ENCODE data around the gene SEMA5A.

SEMA5A gene

DNA sequence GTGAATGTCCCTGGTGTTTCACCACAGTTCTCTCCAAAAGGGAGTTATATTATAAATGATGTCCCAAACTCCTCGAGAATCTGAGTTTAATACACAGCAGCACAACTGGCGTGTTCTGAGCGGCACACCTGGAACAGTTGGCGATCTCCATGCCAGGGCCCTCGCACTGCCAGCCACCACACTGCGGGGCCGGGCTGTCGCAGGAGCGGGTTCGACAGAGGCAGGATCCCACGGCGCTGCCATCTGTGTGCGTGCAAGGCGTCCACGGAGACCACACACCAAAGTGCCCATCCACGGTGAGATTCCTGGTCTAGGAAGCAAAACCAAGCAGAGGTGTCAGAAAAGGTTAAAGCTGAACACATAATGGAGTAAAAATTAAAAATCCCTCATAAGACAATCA, 423.3 kb downstream of the SEMA5A start:
- Histone ChIP-seq H2BK5ac (ENCODE audit: low read length) (no peak overlapping the region), H3K4me3 (ENCODE audit: low read length) (no peak overlapping the region), H2BK15ac (replicated peaks; ENCODE audit: low read depth) (no peak overlapping the region), H3K79me2 (ENCODE audit: control insufficient read depth, insufficient read depth, low read length) (no peaks in the 10 kb centered on the region), H4K8ac (ENCODE audit: low read depth, low read length) (no peak overlapping the region), H3K4me2 (ENCODE audit: low read length) (no peak overlapping the region), H3K23ac (ENCODE audit: low read length) (no peak overlapping the region), H3K27me3 (ENCODE audit: insufficient read depth, low read length, poor library complexity) (no peaks in the 10 kb centered on the region), H3K9ac (ENCODE audit: low read length) (no peak overlapping the region), H3K36me3 (ENCODE audit: control insufficient read depth, insufficient read depth, low read length) (peaks cover 1% of the 10 kb centered on the region), H3K4ac (ENCODE audit: low read depth, low read length) (no peak overlapping the region), H3K79me1 (ENCODE audit: low read length) (no peaks in the 10 kb centered on the region), H4K5ac (ENCODE audit: low read length) (no peak overlapping the region), H3K4me1 (ENCODE audit: control insufficient read depth, low read depth, low read length) (no peaks in the 10 kb centered on the region), H2AK5ac (ENCODE audit: low read length) (no peak overlapping the region), H3K18ac (ENCODE audit: low read length) (no peak overlapping the region), H3K56ac (ENCODE audit: low read length) (no peak overlapping the region), H3K27ac (ENCODE audit: low read depth, low read length) (no peak overlapping the region), H2BK120ac (ENCODE audit: low read depth, low read length) (no peak overlapping the region)
- no peak for DNase-seq
- no CpG with 5 or more reads among the region's 16 CpGs for WGBS (ENCODE audit: extremely low coverage, insufficient coverage, low lambda C conversion rate)

GRCh38 chr5:9121597-9121996, 424.3 kb downstream of the SEMA5A start:
- H2BK5ac ChIP-seq (ENCODE audit: low read length): no peak overlapping the region
- no peak overlapping the region for H3K4me3 ChIP-seq (ENCODE audit: low read length)
- no peak overlapping the region for H4K8ac ChIP-seq (ENCODE audit: low read depth, low read length)
- H3K27ac ChIP-seq (ENCODE audit: low read depth, low read length): no peak overlapping the region
- no peak overlapping the region for H2BK120ac ChIP-seq (ENCODE audit: low read depth, low read length)
- WGBS (ENCODE audit: extremely low coverage, insufficient coverage, low lambda C conversion rate): no CpG with 5 or more reads among the region's 1 CpG
- no peaks in the 10 kb centered on the region for H3K79me2 ChIP-seq (ENCODE audit: control insufficient read depth, insufficient read depth, low read length)
- H2BK15ac ChIP-seq (replicated peaks; ENCODE audit: low read depth): no peak overlapping the region
- peaks cover 1% of the 10 kb centered on the region for H3K36me3 ChIP-seq (ENCODE audit: control insufficient read depth, insufficient read depth, low read length)
- no peaks in the 10 kb centered on the region for H3K79me1 ChIP-seq (ENCODE audit: low read length)
- H3K27me3 ChIP-seq (ENCODE audit: insufficient read depth, low read length, poor library complexity): no peaks in the 10 kb centered on the region
- H2AK5ac ChIP-seq (ENCODE audit: low read length): no peak overlapping the region
- H4K5ac ChIP-seq (ENCODE audit: low read length): no peak overlapping the region
- no peak overlapping the region for H3K4me2 ChIP-seq (ENCODE audit: low read length)
- H3K4ac ChIP-seq (ENCODE audit: low read depth, low read length): no peak overlapping the region
- H3K4me1 ChIP-seq (ENCODE audit: control insufficient read depth, low read depth, low read length): no peaks in the 10 kb centered on the region
- H3K56ac ChIP-seq (ENCODE audit: low read length): no peak overlapping the region
- no peak overlapping the region for H3K9ac ChIP-seq (ENCODE audit: low read length)
- H3K18ac ChIP-seq (ENCODE audit: low read length): no peak overlapping the region
- no peak overlapping the region for H3K23ac ChIP-seq (ENCODE audit: low read length)
- DNase-seq: no peak

DNA sequence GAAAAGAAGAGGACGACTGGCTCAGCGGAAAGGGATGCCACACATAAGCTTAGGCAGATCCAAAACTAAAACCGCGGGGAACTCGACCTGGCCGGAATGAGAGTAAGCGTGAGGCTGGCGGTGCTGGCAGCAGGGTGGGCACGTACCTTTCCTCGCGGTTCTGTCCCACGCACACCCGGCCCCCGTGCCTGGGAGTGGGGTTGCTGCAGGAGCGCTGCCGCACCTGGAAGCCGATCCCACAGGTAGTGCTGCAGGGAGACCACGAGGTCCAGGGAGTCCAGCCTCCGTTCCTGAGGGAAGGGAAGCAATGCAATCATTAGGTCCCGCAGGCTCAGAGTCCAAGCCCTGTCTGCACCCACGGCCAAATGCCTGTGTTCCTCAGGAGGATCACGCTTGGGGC, 427.0 kb downstream of the SEMA5A start:
- Histone ChIP-seq H3K18ac (ENCODE audit: low read length) (no peak overlapping the region), H3K4me3 (ENCODE audit: low read length) (no peak overlapping the region), H3K23ac (ENCODE audit: low read length) (no peak overlapping the region), H4K5ac (ENCODE audit: low read length) (no peak overlapping the region), H2BK15ac (replicated peaks; ENCODE audit: low read depth) (no peak overlapping the region), H3K4me1 (ENCODE audit: control insufficient read depth, low read depth, low read length) (no peaks in the 10 kb centered on the region), H4K8ac (ENCODE audit: low read depth, low read length) (no peak overlapping the region), H3K79me1 (ENCODE audit: low read length) (no peaks in the 10 kb centered on the region), H3K79me2 (ENCODE audit: control insufficient read depth, insufficient read depth, low read length) (no peaks in the 10 kb centered on the region), H3K4ac (ENCODE audit: low read depth, low read length) (no peak overlapping the region), H2AK5ac (ENCODE audit: low read length) (no peak overlapping the region), H2BK120ac (ENCODE audit: low read depth, low read length) (no peak overlapping the region), H3K9ac (ENCODE audit: low read length) (no peak overlapping the region), H3K56ac (ENCODE audit: low read length) (no peak overlapping the region), H3K27ac (ENCODE audit: low read depth, low read length) (no peak overlapping the region), H3K27me3 (ENCODE audit: insufficient read depth, low read length, poor library complexity) (no peaks in the 10 kb centered on the region), H3K36me3 (ENCODE audit: control insufficient read depth, insufficient read depth, low read length) (peaks cover 1% of the 10 kb centered on the region), H3K4me2 (ENCODE audit: low read length) (no peak overlapping the region), H2BK5ac (ENCODE audit: low read length) (no peak overlapping the region)
- no CpG with 5 or more reads among the region's 22 CpGs for WGBS (ENCODE audit: extremely low coverage, insufficient coverage, low lambda C conversion rate)
- DNase-seq: no peak

DNA sequence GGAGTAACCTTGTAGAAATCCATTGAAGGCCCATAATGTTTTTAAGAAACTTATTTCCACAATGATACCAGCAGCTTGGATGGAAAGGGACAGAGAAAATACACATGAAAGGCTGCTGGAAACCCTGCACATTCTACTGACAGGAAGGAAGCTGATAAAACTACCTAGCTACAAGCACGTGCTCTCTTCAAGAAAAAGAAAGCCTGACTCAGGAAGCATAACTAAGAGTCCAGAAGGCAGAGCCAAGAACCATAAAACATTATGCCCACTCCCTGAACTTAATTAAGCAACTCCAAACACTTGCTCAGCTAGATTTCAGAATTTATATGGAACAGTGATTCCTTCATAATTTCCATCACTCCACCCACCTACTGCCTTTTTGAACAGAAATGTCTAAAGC, 430.8 kb downstream of the SEMA5A start:
- H4K8ac ChIP-seq (ENCODE audit: low read depth, low read length): no peak overlapping the region
- no peak overlapping the region for H3K4me3 ChIP-seq (ENCODE audit: low read length)
- DNase-seq: no peak
- H3K79me1 ChIP-seq (ENCODE audit: low read length): no peaks in the 10 kb centered on the region
- no peak overlapping the region for H2AK5ac ChIP-seq (ENCODE audit: low read length)
- no peaks in the 10 kb centered on the region for H3K4me1 ChIP-seq (ENCODE audit: control insufficient read depth, low read depth, low read length)
- H2BK120ac ChIP-seq (ENCODE audit: low read depth, low read length): no peak overlapping the region
- no peak overlapping the region for H2BK5ac ChIP-seq (ENCODE audit: low read length)
- no peak overlapping the region for H3K18ac ChIP-seq (ENCODE audit: low read length)
- H3K56ac ChIP-seq (ENCODE audit: low read length): no peak overlapping the region
- H3K79me2 ChIP-seq (ENCODE audit: control insufficient read depth, insufficient read depth, low read length): no peaks in the 10 kb centered on the region
- H3K27me3 ChIP-seq (ENCODE audit: insufficient read depth, low read length, poor library complexity): no peaks in the 10 kb centered on the region
- no CpG with 5 or more reads among the region's 1 CpG for WGBS (ENCODE audit: extremely low coverage, insufficient coverage, low lambda C conversion rate)
- no peak overlapping the region for H3K4me2 ChIP-seq (ENCODE audit: low read length)
- H3K36me3 ChIP-seq (ENCODE audit: control insufficient read depth, insufficient read depth, low read length): peaks cover 1% of the 10 kb centered on the region
- no peak overlapping the region for H4K5ac ChIP-seq (ENCODE audit: low read length)
- no peak overlapping the region for H3K4ac ChIP-seq (ENCODE audit: low read depth, low read length)
- H3K9ac ChIP-seq (ENCODE audit: low read length): no peak overlapping the region
- H3K27ac ChIP-seq (ENCODE audit: low read depth, low read length): no peak overlapping the region
- no peak overlapping the region for H2BK15ac ChIP-seq (replicated peaks; ENCODE audit: low read depth)
- no peak overlapping the region for H3K23ac ChIP-seq (ENCODE audit: low read length)

DNA sequence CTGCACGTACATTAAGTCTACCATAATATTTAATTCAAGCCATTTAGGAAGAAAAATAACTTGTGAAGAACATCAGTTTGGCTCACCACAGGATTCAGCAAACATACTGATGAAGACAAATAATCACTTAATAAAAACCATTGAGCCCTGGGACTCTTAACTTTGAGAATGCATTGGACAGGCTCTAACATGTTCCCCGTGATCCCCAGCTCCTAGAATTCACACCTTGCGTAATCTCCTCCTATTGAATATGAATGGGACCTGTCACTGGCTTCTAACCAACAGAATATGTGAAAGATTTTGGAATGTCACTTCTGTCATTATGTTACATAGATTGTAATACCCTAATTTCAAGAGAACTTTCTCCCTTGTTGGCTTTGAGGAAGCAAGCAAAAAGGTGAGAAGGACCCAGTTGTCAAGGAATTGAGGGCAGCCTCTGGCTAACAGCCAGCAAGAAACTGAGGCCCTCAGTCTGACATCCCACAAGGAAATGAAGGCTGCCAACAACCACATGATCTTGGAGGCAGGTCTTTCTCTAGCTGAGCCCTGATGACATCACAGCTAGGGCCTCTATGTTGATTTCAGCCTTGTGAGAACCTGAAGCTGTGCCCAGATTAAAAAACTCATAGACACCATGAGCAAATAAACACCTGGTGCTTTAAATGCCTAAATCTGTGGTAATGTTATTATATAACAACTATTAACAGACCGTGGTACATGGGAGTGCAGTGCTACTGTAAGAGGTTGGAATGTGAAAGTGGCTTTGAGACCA, 433.2 kb downstream of the SEMA5A start:
- no peak overlapping the region for H3K27ac ChIP-seq (ENCODE audit: low read depth, low read length)
- no peaks in the 10 kb centered on the region for H3K79me2 ChIP-seq (ENCODE audit: control insufficient read depth, insufficient read depth, low read length)
- H4K8ac ChIP-seq (ENCODE audit: low read depth, low read length): no peak overlapping the region
- no peaks in the 10 kb centered on the region for H3K4me1 ChIP-seq (ENCODE audit: control insufficient read depth, low read depth, low read length)
- no peaks in the 10 kb centered on the region for H3K79me1 ChIP-seq (ENCODE audit: low read length)
- no peaks in the 10 kb centered on the region for H3K27me3 ChIP-seq (ENCODE audit: insufficient read depth, low read length, poor library complexity)
- no peak overlapping the region for H3K4me3 ChIP-seq (ENCODE audit: low read length)
- no peak for DNase-seq
- H3K36me3 ChIP-seq (ENCODE audit: control insufficient read depth, insufficient read depth, low read length): no peaks in the 10 kb centered on the region
- H2BK120ac ChIP-seq (ENCODE audit: low read depth, low read length): no peak overlapping the region
- no peak overlapping the region for H3K9ac ChIP-seq (ENCODE audit: low read length)
- no peak overlapping the region for H3K18ac ChIP-seq (ENCODE audit: low read length)
- no peak overlapping the region for H4K5ac ChIP-seq (ENCODE audit: low read length)
- H2BK5ac ChIP-seq (ENCODE audit: low read length): no peak overlapping the region
- no peak overlapping the region for H2BK15ac ChIP-seq (replicated peaks; ENCODE audit: low read depth)
- WGBS (ENCODE audit: extremely low coverage, insufficient coverage, low lambda C conversion rate): no CpG with 5 or more reads among the region's 4 CpGs
- H3K4ac ChIP-seq (ENCODE audit: low read depth, low read length): no peak overlapping the region
- H2AK5ac ChIP-seq (ENCODE audit: low read length): no peak overlapping the region
- no peak overlapping the region for H3K4me2 ChIP-seq (ENCODE audit: low read length)
- H3K23ac ChIP-seq (ENCODE audit: low read length): no peak overlapping the region
- H3K56ac ChIP-seq (ENCODE audit: low read length): no peak overlapping the region

DNA sequence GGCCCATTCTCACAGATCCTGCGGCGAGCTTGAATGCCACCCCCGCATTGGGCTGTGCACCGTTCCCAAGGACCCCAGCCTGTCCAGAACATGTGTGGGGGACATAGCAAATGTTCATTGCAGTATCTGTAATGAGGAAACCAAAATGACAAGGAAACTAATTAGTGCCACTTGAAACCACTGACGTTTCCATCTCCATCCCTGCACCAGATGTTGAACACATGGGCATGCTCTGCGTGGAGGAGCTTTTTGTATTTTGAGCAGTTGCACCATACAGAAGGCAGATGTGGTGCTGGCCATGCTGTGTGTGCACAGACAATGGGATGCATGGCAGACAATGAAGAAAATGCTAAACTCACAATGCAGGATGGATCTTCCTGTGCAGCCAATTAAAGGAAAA, 437.7 kb downstream of the SEMA5A start:
- Histone ChIP-seq H2BK15ac (replicated peaks; ENCODE audit: low read depth) (no peak overlapping the region), H3K36me3 (ENCODE audit: control insufficient read depth, insufficient read depth, low read length) (no peaks in the 10 kb centered on the region), H3K27me3 (ENCODE audit: insufficient read depth, low read length, poor library complexity) (no peaks in the 10 kb centered on the region), H3K4ac (ENCODE audit: low read depth, low read length) (no peak overlapping the region), H2BK120ac (ENCODE audit: low read depth, low read length) (no peak overlapping the region), H3K56ac (ENCODE audit: low read length) (no peak overlapping the region), H3K23ac (ENCODE audit: low read length) (no peak overlapping the region), H3K4me3 (ENCODE audit: low read length) (no peak overlapping the region), H4K5ac (ENCODE audit: low read length) (no peak overlapping the region), H3K79me2 (ENCODE audit: control insufficient read depth, insufficient read depth, low read length) (no peaks in the 10 kb centered on the region), H3K27ac (ENCODE audit: low read depth, low read length) (no peak overlapping the region), H2BK5ac (ENCODE audit: low read length) (no peak overlapping the region), H3K4me2 (ENCODE audit: low read length) (no peak overlapping the region), H3K18ac (ENCODE audit: low read length) (no peak overlapping the region), H3K9ac (ENCODE audit: low read length) (no peak overlapping the region), H4K8ac (ENCODE audit: low read depth, low read length) (no peak overlapping the region), H3K79me1 (ENCODE audit: low read length) (no peaks in the 10 kb centered on the region), H3K4me1 (ENCODE audit: control insufficient read depth, low read depth, low read length) (no peaks in the 10 kb centered on the region), H2AK5ac (ENCODE audit: low read length) (no peak overlapping the region)
- whole genome bisulfite sequencing (ENCODE audit: extremely low coverage, insufficient coverage, low lambda C conversion rate): no CpG with 5 or more reads among the region's 6 CpGs
- DNase-seq: no peak
